Measurements from ENCODE around the gene LGALS4. TPM values are rescaled to one million over a fixed set of nuclear protein-coding genes. Genes with fewer than 3 reads are reported as not detected.

The LGALS4 gene
- total RNA-seq, 6 experiments from 2014 or later = 21.0 to 376 (median 186) TPM

- Histone ChIP-seq H3K9me3 (no peaks in the 10 kb centered on the region), H3K4me1 (peaks cover 0 to 33% (median 10%) of the 10 kb centered on the region in 4 donors), H3K36me3 (peaks cover 12 to 23% (median 18%) of the 10 kb centered on the region in 4 donors), H3K27me3 (no peaks in the 10 kb centered on the region), H3K27ac (peak overlapping the region; percentile 97 to 98 (median 98)), H3K4me3 (peak overlapping the region; percentile 49 to 76 (median 70))
- WGBS (ENCODE audit: insufficient coverage, low coverage, low lambda C conversion rate, missing lambda C conversion rate) = 2% methylated on average over 11 of the region's 26 CpGs
- peak in 2 of 4 donors; percentile 7 to 34 for TF ChIP-seq CTCF (IDR thresholded peaks at IDR 0.05)
- peak; percentile 97 for TF ChIP-seq POLR2A (IDR thresholded peaks at IDR 0.05)
- intact Hi-C loops (cut with DNase I) = no loop called here
- peak in 2 of 3 donors; percentile 98 to 99 for DNase-seq
- ATAC-seq = peak; percentile 73 to 89 (median 81)
Measured at GRCh38 chr19:38850436-38850975, 37.8 kb upstream of the LGALS4 start.

GRCh38 chr19:38849860-38850435 is 37.2 kb upstream of the LGALS4 start, which contains the start of gene HNRNPL:
Gene HNRNPL, minus strand, starts transcription at chr19:38849986. Its CDS starts 20 bp downstream, at chr19:38849966.
- H3K9me3 ChIP-seq = no peaks in the 10 kb centered on the region
- peak within 1 kb of the TSS; percentile 100 for H3K27ac ChIP-seq
- ATAC-seq (peak; percentile 66 to 85 (median 76)), DNase-seq (peak; percentile 99 to 100 (median 99))
- intact Hi-C loops (cut with DNase I) = no loop called here
- H3K36me3 ChIP-seq = peaks cover 17 to 28% (median 22%) of the 10 kb centered on the region in 4 donors
- TF ChIP-seq POLR2A (IDR thresholded peaks at IDR 0.05) (peak; percentile 97), CTCF (IDR thresholded peaks at IDR 0.05) (peak; percentile 31 to 64 (median 47))
- WGBS (ENCODE audit: insufficient coverage, low coverage, low lambda C conversion rate, missing lambda C conversion rate) = under 1% methylated on average over 23 of the region's 50 CpGs
- no peaks in the 10 kb centered on the region for H3K27me3 ChIP-seq
- peaks cover 0 to 36% (median 10%) of the 10 kb centered on the region in 4 donors for H3K4me1 ChIP-seq
- H3K4me3 ChIP-seq = peak within 1 kb of the TSS; percentile 78 to 99 (median 91)

GRCh38 chr19:38849147-38849859 is 36.6 kb upstream of the LGALS4 start:
- H3K27me3 ChIP-seq = no peaks in the 10 kb centered on the region
- H3K27ac ChIP-seq = peak overlapping the region; percentile 100
- 0% methylated on average over 8 of the region's 76 CpGs for WGBS (ENCODE audit: insufficient coverage, low coverage, low lambda C conversion rate, missing lambda C conversion rate)
- H3K4me1 ChIP-seq = peaks cover 0 to 39% (median 12%) of the 10 kb centered on the region in 4 donors
- TF ChIP-seq CTCF (IDR thresholded peaks at IDR 0.05) (no peak), POLR2A (IDR thresholded peaks at IDR 0.05) (no peak)
- H3K9me3 ChIP-seq = no peaks in the 10 kb centered on the region
- peaks cover 22 to 35% (median 27%) of the 10 kb centered on the region in 4 donors for H3K36me3 ChIP-seq
- H3K4me3 ChIP-seq = peak overlapping the region; percentile 78 to 99 (median 91)
- intact Hi-C loops (cut with DNase I) = no loop called here
- peak; percentile 22 to 46 (median 34) for ATAC-seq
- peak; percentile 97 to 98 (median 97) for DNase-seq

GRCh38 chr19:38848299-38849146 is 35.8 kb upstream of the LGALS4 start:
- 12% methylated on average over 19 of the region's 22 CpGs for WGBS (ENCODE audit: insufficient coverage, low coverage, low lambda C conversion rate, missing lambda C conversion rate)
- intact Hi-C loops (cut with DNase I) = no loop called here
- Histone ChIP-seq H3K4me1 (peaks cover 0 to 47% (median 16%) of the 10 kb centered on the region in 4 donors), H3K4me3 (peak overlapping the region; percentile 78 to 99 (median 91)), H3K27me3 (no peaks in the 10 kb centered on the region), H3K27ac (peak overlapping the region; percentile 100), H3K9me3 (no peaks in the 10 kb centered on the region), H3K36me3 (peaks cover 30 to 43% (median 34%) of the 10 kb centered on the region in 4 donors)
- DNase-seq (peak in 1 of 3 donors; percentile 51), ATAC-seq (no peak)
- TF ChIP-seq POLR2A (IDR thresholded peaks at IDR 0.05) = no peak
- TF ChIP-seq CTCF (IDR thresholded peaks at IDR 0.05) = no peak

All from right lobe of liver (tissue), 6 donors.